Lower leg skin (tissue), 3 donors: ENCODE measurements around the gene KIRREL3.

Experiments used
- CTCF ChIP-seq, 3 donors: fragments of 450-650 bp; IDR thresholded peaks; one replicate each; pipeline ENCODE4 v1.5.1; 2016; ENCODE audit warnings: antibody characterized with exemption in 3 of 3, mild to moderate bottlenecking in 3 of 3, moderate library complexity in 2 of 3
- POLR2A ChIP-seq, 2 donors: fragments of 450-650 bp; IDR thresholded peaks; one replicate each; pipeline ENCODE4 v1.6.1; 2016 to 2017; ENCODE audit warnings: antibody characterized with exemption in 2 of 2, mild to moderate bottlenecking in 1 of 2, moderate library complexity in 1 of 2

DNA sequence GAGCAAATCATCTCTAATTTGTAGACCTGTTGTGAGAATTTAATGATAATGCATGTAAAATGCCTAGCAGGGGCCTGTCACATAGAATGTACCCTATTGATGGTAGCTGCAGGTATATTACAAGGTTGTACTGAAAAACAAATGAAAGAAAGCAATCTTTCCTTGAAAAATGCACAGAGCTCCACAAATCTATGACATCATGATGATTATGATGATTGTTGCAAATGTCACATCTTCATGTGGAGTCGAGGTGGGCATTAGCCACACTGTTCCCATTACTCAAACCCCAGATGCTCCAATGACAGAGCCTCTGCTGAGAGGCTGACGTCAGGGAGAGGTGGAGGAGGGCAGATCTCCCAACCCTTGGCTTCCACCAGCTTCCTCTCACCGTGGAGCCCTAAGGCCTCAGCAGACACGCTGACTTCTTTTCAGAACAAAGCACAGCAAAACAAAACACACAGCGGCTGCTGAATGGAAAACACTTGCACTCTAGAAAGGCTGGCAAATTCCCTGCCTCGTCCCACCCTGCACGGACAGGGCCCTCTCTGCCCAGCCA is 298.3 kb downstream of the KIRREL3 start:
- TF ChIP-seq CTCF (IDR thresholded peaks at IDR 0.05), result no peak
- TF ChIP-seq POLR2A (IDR thresholded peaks at IDR 0.05), result no peak
